Measurements from ENCODE around the gene MED25.

Gene MED25

GRCh38 chr19:49875177-49875576 lies 57.1 kb downstream of the MED25 start:
- DNase-seq = no peak

GRCh38 chr19:49875857-49876421 lies 57.9 kb downstream of the MED25 start:
- no peak for DNase-seq

- DNase-seq = peak; percentile 95
Measured at GRCh38 chr19:49876422-49877019, 58.4 kb downstream of the MED25 start.

GRCh38 chr19:49877020-49877878 lies 59.2 kb downstream of the MED25 start, which contains the start of the genes AKT1S1 and TBC1D17:
AKT1S1 (minus strand) TSS chr19:49877355; CDS start chr19:49873295, 4,060 bp downstream.
TBC1D17 (plus strand) TSS chr19:49877702; CDS start chr19:49877724, 22 bp downstream.
- DNase-seq = peak; percentile 99

- peak; percentile 81 for DNase-seq
Measured at GRCh38 chr19:49877879-49878743, 60.0 kb downstream of the MED25 start.

- DNase-seq = no peak
Measured at GRCh38 chr19:49878744-49879070, 60.6 kb downstream of the MED25 start.

GRCh38 chr19:49879243-49879963 lies 61.3 kb downstream of the MED25 start:
- no peak for DNase-seq

GRCh38 chr19:49880162-49880869 lies 62.2 kb downstream of the MED25 start:
- DNase-seq = no peak

- no peak for DNase-seq
Measured at GRCh38 chr19:49881186-49881585, 63.1 kb downstream of the MED25 start.

GRCh38 chr19:49881672-49882394 lies 63.7 kb downstream of the MED25 start:
- no peak for DNase-seq

GRCh38 chr19:49882643-49883042 lies 64.6 kb downstream of the MED25 start:
- no peak for DNase-seq

- no peak for DNase-seq
Measured at GRCh38 chr19:49883094-49883493, 65.0 kb downstream of the MED25 start.

- no peak for DNase-seq
Measured at GRCh38 chr19:49884109-49884508, 66.0 kb downstream of the MED25 start.

GRCh38 chr19:49884760-49885159 lies 66.7 kb downstream of the MED25 start:
- DNase-seq = no peak
